DMS114 treated with DMSO at 0.1 percent for 48 hours (cell line): ENCODE data around the gene ARPC2.

ENCODE experiments used
- DNase-seq: peaks from one replicate; lab custom pipeline; 2025; ENCODE audit not compliant: unreplicated experiment; lab: John Stamatoyannopoulos, UW

ARPC2 gene

GRCh38 chr2:218252509-218253231 is 35.7 kb downstream of the ARPC2 start:
- DNase-seq, result no peak

- no peak for DNase-seq
Measured at GRCh38 chr2:218253232-218253625, 36.2 kb downstream of the ARPC2 start.

- DNase-seq, result no peak
Measured at GRCh38 chr2:218255446-218255845, 38.5 kb downstream of the ARPC2 start.

GRCh38 chr2:218256612-218257350 is 39.8 kb downstream of the ARPC2 start:
- DNase-seq, result no peak

GRCh38 chr2:218257390-218257981 is 40.5 kb downstream of the ARPC2 start:
- no peak for DNase-seq

- no peak for DNase-seq
Measured at GRCh38 chr2:218259099-218259961, 42.3 kb downstream of the ARPC2 start.

- no peak for DNase-seq
Measured at GRCh38 chr2:218260166-218260565, 43.2 kb downstream of the ARPC2 start.

GRCh38 chr2:218260742-218261422 is 43.9 kb downstream of the ARPC2 start, which contains the start of gene GPBAR1:
TSS of gene GPBAR1 (plus strand) at chr2:218261015. CDS start at chr2:218262725, 1,710 bp downstream.
- DNase-seq, result no peak

- no peak for DNase-seq
Measured at GRCh38 chr2:218261423-218262236, 44.6 kb downstream of the ARPC2 start.

GRCh38 chr2:218262237-218262600 is 45.2 kb downstream of the ARPC2 start:
- DNase-seq, result no peak

GRCh38 chr2:218262631-218263586 is 45.9 kb downstream of the ARPC2 start:
- no peak for DNase-seq

- DNase-seq, result no peak
Measured at GRCh38 chr2:218263817-218264641, 47.0 kb downstream of the ARPC2 start.

- no peak for DNase-seq
Measured at GRCh38 chr2:218264773-218265561, 48.0 kb downstream of the ARPC2 start.

- no peak for DNase-seq
Measured at GRCh38 chr2:218265626-218266025, 48.6 kb downstream of the ARPC2 start.

- no peak for DNase-seq
Measured at GRCh38 chr2:218266316-218266979, 49.5 kb downstream of the ARPC2 start.

GRCh38 chr2:218267259-218267658 is 50.3 kb downstream of the ARPC2 start:
- no peak for DNase-seq
